CD4-positive, alpha-beta T cell treated with Interferon alpha-2 for 1 hour (primary cell): Measurements from ENCODE around the gene DLX5.

ENCODE experiments used
- DNase-seq, 2 donors: peaks; one replicate each; pipeline ENCODE4 v3.0.0-alpha.2; 2020 to 2022

The DLX5 gene

GRCh38 chr7:96989859-96990317, 34.7 kb downstream of the DLX5 start:
- no peak for DNase-seq

DNA sequence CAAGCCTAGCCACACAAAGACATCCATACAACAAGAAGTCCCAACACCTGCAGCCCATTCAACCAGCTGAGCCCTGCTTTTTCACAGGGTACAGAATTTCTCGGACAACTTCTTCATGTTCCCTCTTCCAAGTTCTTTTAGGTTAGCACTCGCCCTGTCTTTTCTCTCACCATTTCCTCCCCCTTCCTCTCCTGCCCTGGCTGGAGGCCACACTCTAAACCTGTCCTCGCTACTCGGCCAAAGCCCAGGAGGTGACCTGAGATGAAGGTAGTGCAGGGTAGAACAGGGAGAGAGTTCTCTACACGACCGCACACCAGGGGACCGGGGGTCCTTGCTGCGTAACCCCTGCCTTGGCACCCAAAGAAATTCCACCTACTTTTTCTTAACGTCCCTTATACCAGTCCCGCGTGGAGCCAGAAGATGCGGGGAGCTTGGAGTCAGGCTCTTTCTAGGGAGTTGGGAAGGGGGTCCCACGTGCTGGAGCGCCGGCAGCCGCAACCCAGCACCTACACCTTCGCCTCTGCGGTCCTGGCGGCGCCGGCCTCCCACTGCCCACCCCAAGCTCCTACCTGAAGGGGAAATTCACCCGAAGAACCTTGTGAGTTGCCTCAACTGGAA, 35.3 kb downstream of the DLX5 start:
- DNase-seq = no peak

GRCh38 chr7:96987719-96988118, 36.9 kb downstream of the DLX5 start:
- DNase-seq = no peak

DNA sequence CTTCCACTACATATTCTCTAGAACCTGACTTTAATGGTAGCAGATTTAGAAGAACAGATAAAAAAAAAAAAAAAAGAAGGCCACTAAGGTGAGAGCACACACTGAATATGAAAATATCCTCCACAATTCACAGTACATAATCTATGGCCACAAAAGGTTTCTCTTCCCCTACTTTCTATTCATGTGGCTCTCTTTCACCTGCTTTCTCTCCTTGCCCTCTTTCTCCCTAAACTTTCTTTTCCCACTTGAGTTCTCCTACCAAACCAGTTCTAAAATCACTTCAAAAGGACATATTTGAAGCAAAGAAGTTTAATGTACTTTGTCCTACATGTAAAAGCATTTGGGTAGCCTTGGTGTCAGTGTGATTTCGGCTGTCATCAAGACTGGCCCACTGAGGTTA, 37.7 kb downstream of the DLX5 start:
- no peak for DNase-seq

GRCh38 chr7:96985992-96986391, 38.6 kb downstream of the DLX5 start:
- no peak for DNase-seq

DNA sequence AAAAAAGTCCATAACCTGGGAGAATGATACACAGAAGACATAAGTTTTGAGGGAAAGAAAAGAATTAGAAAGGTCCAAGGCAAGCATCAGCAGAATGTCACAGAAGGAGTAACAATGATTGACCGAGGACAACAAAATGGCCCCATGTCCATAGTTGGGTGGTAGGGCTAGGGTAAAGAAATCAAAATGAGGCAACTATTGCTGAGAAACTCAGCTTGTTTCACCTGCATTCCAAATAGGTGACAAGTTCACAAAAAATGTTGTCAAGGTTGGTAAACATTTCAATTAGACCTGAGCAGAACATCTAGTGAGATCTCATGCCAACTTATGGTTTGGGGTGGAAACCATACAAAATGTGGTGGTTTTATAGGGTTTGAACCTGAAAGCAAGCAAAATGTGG, 42.0 kb downstream of the DLX5 start:
- DNase-seq = no peak

DNA sequence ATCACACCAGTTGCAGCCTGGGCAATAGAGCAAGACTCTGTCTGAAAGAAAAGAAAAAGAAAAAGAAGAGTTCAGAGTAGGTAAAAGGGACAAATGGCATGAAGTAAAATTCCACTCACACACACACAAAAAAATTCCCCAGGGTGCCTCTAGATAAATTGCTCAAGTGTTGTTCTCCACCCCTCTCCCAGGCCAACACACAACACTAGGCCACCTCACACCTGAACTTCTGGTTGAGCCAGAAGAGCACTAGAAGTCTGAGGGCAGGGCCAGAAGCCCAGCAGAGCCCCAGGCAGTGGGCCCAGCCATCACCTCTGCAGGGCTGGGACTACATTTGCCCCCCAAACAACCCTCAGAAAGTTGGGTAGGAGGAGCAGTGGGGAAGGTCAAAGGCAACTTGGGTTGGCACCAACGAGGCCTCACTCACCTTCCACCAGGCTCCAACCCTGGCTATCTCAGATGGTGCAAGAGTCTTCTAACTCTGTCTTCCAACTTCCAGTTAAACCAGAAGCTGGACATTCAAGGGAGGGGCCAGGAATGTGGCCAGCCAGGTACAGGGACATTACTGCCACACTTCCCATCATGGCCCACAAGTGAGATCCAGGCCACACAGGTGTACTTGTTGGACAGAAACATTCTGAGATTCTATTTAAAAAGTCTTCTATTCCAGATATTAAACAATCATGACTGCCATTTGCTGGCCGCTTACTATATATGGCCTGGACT, 44.9 kb downstream of the DLX5 start:
- DNase-seq = no peak

DNA sequence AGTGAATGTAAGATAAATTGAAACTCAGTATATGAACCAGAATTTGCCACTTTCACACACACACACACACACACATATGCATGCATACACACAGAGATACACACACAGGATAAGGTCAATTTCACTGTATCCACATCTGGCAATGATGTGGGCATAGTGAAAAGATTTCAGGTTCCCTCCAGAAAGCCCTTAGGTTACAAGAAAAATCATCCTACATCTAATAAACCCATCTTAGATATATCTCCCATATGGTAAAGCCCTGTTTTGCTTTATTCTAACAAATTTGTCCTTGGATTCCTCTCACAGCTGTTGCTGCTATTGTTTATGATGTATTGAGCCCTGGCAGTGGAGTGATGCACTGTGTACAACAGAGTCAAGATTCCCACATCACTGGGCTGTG, 47.2 kb downstream of the DLX5 start:
- DNase-seq = no peak

DNA sequence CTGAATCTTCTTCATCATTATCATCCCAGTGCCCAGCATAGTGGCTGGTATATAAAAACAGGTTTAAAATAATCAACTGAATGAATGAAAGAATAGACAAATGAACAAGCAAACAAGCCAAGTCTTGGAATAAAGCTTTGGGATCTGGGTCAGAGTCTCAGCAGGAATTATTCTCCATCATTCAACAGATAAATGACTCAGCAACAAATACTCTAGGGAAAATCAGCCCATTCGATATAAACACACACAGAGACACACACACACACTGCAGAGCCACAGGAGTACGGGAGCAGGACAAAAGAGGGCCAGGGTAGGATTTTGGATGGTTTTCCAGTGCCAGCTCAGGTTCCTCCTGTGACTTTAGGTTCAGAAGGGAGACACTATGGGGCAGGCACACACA, 48.5 kb downstream of the DLX5 start:
- DNase-seq = no peak

- no peak for DNase-seq
These were observed 50.6 kb downstream of the DLX5 start for GRCh38 chr7:96973986-96974385.

- no peak for DNase-seq
These were observed 53.9 kb downstream of the DLX5 start for GRCh38 chr7:96970739-96971138.
